HK-2 (cell line): Measurements from ENCODE around the gene PLSCR1.
A peak's percentile ranks its signal among the peaks of the same experiment; 100 is the strongest.
"Not testable (repeated sequence)": the region's sequence is repeated elsewhere in the genome, so short reads cannot be mapped to it uniquely, and the experiment has no call there.

Experiments used
- DNase-seq: peaks from one replicate; pipeline ENCODE4 v3.0.0-alpha.2; 2018; ENCODE audit not compliant: unreplicated experiment

Gene PLSCR1

DNA sequence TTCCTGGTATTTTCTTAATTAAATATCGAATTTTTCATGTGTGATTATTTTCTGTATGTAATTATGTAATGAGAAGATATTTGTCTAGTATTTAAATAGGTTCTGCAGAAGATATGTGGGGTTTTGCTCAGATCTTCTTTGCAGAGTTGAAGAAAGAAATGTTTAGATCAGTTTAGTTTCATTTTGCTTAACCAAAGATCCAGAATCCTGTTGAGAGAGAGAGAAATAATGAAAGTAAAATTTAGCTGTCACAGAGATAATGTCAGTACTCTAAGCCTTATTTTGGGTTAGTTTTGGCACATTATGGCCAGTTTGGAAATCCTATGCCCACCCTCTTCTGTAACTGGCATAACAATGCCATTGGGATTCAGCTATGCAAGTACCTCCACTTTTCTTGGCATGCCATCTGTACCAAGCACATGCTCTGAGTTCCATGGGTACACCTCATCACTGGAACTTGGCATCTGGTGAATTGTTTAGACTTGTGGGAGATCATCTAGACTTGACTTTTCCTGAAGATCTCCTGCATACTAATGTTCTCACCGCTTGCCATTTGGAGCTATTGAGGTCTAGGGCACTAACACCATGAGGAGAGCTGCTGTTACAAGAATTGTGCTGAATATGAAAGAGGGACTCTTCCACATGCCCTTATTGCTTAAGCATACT lies 30.9 kb downstream of the PLSCR1 start:
- no peak for DNase-seq

DNA sequence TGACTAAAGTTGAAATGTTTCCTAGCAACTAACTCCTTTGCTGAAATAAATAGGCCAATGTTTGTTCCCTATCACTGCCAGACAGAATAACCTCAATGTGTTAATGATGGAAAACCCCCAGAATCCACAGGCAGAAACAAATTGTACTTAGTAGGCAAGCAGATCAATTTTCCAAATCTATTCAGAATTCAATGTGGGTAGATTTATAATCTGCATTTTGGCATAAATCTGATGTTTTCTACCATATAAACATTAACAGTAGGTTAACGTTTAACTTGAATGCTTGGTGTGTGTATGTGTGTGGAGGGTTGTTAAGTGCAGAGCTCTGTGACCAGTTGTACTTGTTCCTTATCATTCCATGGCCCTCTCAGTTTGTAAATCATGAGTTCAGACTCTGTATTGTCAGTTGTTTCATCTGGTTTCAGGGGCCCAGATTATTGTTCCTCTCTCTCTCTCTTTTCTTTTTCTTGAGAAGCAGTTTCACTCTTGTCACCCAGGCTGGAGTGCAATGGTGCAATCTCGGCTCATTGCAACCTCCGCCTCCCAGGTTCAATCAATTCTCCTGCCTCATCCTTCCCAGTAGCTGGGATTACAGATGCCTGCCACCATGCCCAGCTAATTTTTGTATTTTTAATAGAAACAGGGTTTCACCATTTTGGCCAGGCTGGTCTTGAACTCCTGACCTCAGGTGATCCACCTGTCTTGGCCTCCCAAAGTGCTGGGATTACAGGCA lies 32.8 kb downstream of the PLSCR1 start:
- DNase-seq = no peak

DNA sequence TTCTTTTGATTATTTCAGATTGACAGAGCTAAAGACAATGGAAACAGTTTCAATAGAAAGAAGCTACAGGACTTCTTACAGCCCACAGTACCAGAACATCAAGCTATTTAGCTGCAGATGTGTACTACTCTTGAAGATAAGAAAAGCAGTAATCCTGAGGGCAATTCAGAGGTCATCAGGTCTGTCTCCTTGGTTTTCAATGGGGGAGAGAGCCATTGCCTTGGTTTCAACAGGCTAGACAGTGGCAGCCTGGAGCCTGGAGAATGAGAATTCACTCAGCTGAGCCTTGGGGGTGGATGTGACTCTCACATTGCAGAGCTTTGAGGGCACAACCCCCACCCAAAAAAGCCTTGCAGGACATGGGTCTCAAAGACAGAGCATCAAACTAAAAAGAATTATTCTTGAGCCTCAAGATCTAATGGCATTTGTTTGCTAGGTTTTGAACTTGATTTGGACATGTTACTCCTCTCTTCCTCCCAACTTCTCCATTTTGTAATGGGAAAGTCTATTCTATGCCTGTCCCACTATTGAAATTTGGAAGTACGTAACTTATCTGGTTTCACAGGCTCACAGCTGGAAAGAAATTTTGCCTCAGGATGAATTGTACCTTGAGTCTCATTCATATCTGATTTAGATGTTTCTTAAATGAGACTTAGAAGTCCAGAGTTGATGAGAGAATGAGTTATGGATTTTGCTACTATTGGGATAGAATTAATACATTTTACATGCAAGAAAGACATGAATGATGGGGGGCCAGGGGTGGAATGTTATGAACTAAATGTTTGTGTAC lies 36.9 kb downstream of the PLSCR1 start:
- DNase-seq = no peak

- no peak for DNase-seq
Measured at GRCh38 chr3:146505516-146505915, 38.9 kb downstream of the PLSCR1 start.

- DNase-seq = no peak
Measured at GRCh38 chr3:146504498-146505197, 39.8 kb downstream of the PLSCR1 start.

DNA sequence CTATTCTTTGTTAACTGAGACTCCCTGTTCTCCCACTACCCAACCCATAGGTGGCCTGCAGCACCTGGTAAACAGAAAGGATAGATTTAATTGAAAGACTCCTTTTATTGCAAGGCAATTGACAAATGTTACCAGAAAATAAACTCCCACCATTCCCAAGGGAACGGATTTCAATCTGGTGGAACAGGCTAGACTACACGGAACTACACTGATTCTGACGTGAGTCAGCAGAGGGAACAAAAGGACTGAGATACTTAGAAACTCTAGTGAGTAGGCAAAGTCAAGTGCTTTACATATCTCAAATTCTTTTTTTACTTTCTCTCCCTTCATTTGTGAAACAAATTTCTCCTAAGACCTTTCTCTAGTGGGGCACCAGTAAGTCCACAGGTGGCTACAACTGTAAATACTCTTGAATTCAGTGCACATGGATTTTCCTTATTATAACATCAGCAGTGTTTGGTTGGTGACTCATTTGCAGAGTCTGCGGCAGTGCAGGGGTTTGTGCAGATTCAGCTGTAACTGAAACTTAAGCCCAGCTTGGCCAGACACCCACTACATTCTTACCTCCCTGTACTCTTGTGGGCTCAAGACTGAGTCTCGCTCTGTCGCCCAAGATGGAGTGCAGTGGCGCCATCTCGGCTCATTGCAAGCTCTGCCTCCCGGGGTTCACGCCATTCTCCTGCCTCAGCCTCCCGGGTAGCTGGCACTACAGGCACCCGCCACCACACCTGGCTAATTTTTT lies 40.8 kb downstream of the PLSCR1 start:
- peak; percentile 64 for DNase-seq

DNA sequence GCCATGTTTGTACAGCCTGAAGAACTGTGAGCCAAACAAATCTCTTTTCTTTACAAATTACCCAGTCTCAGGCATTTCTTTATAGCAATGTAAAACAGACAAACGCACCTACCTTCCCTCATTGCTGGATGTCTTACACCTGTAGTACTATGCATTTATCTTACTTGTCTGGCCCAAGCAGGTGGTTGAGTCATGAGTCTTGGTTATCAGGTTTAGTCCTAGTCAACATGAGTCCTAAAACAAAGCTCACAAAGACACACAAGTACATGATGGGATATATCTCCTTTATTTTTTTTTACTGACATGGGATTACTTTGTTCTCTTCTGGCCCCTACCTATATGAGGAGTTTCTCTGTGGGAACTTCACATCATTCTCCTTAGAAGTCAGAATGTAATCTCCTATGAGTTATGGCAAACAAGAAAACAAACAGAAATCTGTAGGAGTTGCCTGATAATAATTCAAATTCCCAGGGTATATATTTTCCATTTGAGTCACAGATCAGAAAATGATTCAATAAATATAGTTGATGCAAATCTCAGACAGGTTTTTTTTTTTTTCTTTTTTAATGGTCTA lies 41.4 kb downstream of the PLSCR1 start:
- DNase-seq = no peak

DNA sequence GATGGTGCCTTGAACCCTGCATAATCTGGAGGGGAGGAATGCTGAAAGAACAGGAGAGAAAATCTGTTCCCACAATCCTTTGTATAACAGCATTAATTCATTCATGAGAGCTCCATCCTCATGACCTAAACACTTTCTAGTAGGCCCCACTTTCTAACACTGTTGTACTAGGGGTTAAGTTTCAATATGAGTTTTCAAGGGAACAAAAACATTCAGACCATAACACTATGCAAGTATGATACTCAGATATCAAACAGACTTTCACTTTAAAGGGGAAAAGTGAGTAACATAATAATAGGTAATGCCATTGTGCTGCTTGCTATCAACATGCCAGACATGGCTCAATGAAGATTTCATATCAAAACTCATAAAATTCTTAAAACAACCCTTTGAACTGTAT lies 42.7 kb downstream of the PLSCR1 start:
- no peak for DNase-seq

DNA sequence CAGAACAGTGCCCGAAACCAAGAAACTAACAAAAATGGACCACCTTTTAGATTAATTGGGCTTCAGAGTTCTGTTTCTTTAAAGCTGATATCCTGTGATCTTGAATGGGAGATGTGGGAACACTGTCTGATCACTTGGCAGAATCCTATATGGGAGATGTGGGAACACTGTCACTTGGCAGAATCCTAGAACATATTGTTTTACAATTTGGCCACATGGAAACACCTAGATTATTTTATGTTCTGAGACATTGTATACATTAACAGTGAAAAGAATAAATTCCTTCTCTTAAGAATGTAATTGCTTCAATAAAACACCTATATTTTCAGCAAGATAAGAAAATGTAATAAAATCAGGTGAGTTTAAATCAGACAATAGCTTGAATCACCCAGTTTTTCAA lies 44.7 kb downstream of the PLSCR1 start:
- DNase-seq = no peak

- no peak for DNase-seq
Measured at GRCh38 chr3:146498002-146498736, 46.2 kb downstream of the PLSCR1 start.

DNA sequence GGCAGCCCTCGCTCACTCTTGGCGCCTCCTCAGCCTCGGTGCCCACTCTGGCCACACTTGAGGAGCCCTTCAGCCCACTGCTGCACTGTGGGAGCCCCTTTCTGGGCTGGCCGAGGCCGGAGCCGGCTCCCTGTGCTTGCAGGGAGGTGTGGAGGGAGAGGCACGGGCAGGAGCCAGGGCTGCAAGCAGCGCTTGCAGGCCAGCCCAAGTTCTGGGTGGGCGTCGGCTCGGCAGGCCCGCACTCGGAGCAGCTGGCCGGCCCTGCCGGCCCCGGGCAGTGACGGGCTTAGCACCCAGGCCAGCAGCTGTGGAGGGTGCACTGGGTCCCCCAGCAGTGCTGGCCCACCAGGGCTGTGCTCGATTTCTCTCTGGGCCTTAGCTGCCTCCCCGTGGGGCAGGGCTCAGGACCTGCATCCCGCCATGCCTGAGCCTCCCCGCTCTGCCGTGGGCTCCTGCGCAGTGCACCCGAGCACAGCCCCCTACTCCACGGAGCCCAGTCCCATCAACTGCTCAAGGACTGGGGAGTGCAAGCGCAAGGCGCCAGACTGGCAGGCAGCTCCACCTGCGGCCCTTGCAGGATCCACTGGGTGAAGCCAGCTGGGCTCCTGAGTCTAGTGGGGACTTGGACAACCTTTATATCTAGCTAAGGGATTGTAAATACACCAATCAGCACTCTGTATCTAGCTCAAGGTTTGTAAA lies 47.1 kb downstream of the PLSCR1 start:
- not testable (repeated sequence) for DNase-seq

GRCh38 chr3:146496726-146497125 lies 47.7 kb downstream of the PLSCR1 start:
- no peak for DNase-seq

DNA sequence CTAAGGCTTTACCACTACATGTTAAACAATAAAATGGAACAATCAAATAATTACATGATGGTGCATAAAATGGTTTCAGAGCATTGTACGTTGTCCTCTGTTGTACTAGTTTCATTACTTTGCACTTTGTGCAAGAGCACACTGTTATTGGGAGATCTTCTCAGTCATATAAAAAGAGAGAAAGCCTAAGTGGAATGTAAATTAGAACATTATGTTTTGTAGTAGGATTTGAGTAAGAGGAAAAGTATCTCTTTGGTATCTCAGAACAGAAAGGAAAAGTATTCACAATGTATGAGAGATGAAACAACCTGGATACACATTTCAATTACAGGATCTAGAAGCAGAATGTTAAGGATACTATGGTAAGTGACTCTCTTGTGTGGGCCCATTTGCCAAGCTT lies 48.2 kb downstream of the PLSCR1 start:
- DNase-seq = no peak

DNA sequence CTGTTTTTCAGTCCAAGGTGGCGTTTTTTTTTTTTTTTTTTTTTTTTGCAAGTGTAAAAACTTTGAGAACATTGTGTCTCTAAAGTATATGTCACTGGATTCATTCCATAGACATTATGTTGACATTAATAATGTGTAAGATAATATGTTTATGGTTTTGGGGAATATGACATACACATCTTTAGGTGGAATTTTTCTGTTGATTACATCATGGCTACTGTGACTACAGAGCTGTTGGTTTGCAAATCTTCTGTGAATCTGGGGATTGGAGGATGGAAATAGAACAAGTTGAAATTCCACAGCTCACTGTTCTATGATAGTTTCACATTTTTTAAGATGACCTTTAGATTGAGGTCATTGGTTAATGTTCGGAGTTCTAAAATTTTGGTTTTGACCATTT lies 50.6 kb downstream of the PLSCR1 start:
- no peak for DNase-seq

- no peak for DNase-seq
Measured at GRCh38 chr3:146493221-146493620, 51.2 kb downstream of the PLSCR1 start.

DNA sequence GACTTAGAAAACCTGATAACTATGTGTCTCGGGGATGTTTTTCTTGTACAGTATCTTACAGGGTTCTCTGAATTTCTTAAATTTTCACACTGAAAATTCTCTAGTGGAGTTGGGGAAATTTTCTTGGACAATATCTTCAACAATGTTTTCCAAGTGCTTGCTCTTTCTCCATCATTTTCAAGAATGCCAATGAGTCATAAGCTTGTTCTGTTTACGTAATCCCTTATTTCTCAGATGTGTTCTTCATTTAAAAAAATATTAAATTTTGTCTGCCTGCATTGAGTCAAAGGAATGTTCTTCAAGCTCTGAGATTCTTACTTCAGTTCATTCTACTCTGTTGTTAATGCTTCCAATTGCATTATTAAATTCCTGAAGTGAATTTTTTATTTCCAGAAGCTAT lies 53.1 kb downstream of the PLSCR1 start:
- no peak for DNase-seq

DNA sequence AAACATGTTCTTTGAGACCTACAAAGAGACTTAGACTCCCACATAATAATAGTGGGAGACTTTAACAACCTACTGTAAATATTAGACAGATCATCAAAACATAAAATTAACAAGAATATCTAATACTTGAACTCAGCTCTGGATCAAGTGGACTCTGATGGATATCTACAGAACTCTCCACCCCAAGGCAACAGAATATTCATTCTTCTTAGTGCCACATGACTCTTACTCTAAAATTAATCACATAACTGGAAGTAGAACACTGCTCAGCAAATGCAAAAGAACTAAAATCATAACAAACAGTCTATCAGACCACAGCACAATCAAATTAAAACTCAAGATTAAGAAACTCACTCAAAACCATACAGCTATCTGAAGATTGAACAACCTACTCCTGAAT lies 59.1 kb downstream of the PLSCR1 start:
- DNase-seq = no peak

GRCh38 chr3:146476094-146476740 lies 68.2 kb downstream of the PLSCR1 start:
- no peak for DNase-seq

- not testable (repeated sequence) for DNase-seq
Measured at GRCh38 chr3:146474976-146475375, 69.4 kb downstream of the PLSCR1 start.
